GM21447 (cell line): ENCODE measurements around the gene CFAP61.
"Not testable (repeated sequence)": the region's sequence is repeated elsewhere in the genome, so short reads cannot be mapped to it uniquely, and the experiment has no call there.

ENCODE experiments used
- ATAC-seq: cut with Tn5 transposase; IDR thresholded peaks from one replicate; pipeline ENCODE4 v1.9.1; 2021; ENCODE audit not compliant: unreplicated experiment

CFAP61 gene

DNA sequence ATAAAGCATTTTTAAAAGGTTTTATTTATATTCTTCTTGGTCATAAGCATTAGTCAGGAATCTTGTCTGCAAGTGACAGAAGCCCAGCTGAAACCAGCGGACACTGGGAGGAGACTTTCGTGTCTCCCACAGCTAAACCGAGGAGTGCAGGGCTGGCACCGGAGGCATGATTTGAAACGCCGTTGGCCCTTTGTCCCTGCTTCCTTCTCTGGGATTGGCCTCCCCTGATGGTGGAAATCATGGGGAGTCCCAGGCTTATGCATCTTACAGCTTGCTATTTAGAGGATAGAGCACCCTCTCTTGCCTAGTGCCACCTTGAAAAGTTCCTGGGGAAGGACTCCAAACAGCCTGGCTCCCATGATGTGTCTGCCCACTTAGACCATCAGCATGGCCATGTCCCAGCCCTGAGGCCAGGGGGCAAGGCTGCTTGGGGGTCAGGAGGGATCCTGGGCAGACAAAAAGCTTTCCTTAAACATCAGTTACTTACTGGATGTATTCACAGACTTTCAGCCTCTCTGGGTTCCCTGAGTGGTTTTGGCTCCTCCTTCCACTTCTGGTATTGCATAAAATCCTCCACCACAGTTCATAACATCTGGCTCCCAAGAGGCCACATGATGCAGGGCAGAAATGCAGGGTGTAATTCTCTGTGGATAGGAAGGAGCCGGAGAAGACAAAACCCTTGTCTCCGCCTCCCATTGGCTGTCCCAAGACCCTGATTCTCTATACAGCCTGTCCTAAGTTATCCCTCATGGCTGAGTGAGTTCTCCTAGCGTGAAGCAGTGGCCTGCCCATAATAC is 266.2 kb downstream of the CFAP61 start:
- no peak for ATAC-seq

GRCh38 chr20:20321134-20321533 is 268.8 kb downstream of the CFAP61 start:
- ATAC-seq: no peak

GRCh38 chr20:20321917-20322316 is 269.6 kb downstream of the CFAP61 start:
- ATAC-seq: no peak

GRCh38 chr20:20322912-20323311 is 270.6 kb downstream of the CFAP61 start:
- no peak for ATAC-seq

DNA sequence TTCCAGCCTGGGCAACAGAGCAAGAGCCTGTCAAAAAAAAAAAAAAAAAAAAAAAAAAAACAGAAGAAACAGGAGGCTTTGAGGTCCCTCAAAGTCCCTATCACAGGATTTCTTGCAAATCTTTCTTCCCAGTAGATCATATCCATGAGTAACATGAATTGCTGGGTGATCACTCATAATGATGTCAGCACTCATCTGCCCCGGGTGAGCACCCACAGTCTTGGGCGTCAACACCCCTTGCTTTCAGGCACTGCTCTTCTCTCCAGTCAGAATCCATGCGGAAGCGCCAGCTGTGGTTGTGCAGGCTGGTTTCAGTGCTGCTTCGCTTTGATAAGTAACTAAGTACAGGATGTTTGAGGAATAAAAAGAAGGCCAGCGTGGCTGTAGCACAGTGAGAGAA is 275.4 kb downstream of the CFAP61 start:
- ATAC-seq: no peak

DNA sequence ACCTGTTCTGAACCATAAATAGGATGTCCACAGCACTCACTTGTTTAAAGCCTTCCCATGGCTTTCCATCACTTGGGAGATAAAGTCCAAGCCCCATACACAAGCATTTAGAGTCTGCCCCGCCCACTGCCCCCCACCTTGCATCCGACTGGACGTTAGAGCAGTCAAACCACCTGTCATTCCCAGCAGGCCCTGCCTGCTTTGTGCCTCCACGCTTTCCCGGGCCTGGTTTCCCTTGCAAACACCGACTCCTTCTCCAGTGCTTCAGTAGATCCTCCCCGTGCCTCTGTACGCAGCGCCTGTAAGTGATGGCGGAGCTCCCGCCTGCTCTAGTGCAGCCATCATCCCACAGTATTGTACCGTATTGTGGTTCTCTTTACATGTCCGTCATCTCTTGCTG is 277.2 kb downstream of the CFAP61 start:
- no peak for ATAC-seq

DNA sequence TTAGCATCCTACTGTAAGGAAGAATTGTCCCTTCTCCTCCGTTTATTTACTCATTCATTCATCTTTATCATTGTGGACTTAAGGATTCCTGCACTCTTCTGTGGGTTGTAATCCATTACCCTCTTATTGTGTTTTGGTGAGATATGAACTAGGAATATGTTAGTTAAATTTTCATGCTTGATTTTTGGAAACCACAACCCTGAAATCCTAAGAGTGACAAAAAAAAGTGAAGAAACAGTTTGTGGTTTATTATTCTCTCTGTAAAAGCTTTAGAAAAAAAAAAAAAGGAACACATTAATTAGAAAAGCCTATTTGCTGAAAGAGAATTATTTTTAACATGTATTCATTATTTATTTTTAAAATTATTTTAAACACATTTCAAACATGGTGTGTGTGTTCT is 278.8 kb downstream of the CFAP61 start:
- ATAC-seq: no peak

DNA sequence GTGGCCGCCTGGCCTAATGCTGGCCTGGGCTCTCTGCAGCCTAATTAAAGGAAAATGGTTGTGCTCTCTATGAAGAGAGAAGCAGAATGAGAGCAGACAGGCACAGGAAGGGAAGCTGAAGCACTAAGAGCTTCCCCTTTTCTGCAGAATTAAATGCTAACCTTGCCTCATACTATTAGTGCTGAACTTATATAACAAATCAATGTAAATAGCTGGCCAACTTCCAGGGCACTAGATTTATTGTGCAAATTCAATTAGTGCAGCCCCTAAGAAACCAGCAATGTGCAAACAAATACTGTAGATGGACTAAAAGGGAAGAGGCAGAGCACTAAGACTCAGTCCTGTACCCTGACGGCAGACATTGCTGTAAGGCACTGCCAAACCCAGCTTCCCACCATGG is 279.5 kb downstream of the CFAP61 start:
- no peak for ATAC-seq

GRCh38 chr20:20333866-20334265 is 281.5 kb downstream of the CFAP61 start:
- no peak for ATAC-seq

DNA sequence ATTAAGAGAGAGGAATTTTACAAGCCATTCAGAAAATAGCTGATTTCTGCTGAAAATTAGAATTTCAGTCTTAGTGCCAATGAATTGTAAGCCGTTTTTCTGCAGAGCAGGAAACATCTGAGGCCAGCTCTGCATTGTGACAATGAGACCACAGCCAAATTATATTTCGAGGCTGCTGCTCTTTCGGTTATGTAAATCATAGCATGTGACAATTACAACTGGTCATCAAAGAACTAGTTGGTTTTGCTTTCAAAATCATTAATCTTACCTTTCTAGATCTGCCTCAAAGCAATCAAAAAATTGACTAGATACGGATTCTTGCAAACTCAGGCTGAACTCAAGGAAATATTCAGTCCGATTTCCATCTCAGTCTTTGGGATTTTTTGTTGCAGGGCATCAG is 282.2 kb downstream of the CFAP61 start:
- ATAC-seq: peak; percentile 96

- no peak for ATAC-seq
Measured at GRCh38 chr20:20338133-20338730, 285.9 kb downstream of the CFAP61 start.

- no peak for ATAC-seq
Measured at GRCh38 chr20:20340443-20340842, 288.1 kb downstream of the CFAP61 start.

DNA sequence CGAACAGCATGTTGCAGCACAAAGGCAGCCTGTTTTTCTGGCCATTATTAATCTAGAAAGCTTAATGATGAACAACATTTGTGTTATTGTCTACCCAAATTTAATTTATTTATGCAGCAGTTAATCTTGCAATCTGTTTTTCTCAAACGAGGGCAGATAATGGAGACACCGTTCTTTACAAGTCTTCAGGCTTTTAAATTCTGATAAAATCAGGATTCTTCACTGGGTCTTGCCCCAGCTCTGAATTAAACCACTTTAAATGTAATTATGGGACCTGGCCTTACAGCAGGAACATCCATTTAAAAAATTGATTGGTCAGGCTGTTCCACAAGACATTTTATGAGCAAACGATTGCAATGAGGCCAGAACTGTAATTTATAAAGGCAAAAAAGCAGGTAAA is 289.0 kb downstream of the CFAP61 start:
- ATAC-seq: no peak

DNA sequence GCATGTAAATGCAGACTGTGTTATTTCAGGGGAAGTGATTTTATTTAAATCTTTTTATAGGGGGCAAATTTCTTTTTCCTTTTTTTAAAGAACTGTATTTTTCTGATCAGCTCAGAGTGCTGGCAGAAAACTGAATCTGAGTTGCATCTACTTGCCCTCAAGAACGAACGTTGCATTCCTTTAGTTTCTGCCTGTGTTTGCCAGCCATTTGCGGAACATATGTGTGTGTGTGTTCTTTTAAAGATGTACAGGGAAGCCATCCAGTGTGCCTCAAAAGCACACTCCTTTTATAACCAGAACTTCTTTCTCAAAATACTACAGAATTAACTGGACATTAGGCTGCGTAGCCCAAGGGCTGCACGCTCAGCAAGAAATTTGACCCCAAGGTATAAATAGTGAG is 289.7 kb downstream of the CFAP61 start:
- no peak for ATAC-seq

- ATAC-seq: no peak
Measured at GRCh38 chr20:20343932-20344331, 291.6 kb downstream of the CFAP61 start.

DNA sequence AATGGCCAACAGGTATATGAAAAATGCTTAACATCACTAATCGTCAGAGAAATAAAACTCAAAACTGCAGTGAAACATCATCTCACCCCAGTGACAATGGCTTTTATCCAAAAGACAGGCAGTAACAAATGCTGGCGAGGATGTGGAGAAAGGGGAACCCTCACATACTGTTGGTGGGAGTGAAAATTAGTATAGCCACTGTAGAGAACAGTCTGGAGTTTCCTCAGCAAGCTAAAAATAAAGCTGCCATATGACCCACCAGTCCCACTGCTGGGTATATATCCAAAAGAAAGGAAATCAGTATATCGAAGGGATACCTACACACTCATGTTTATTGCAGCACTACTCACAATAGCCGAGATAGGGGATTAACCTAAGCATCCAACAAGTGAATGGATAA is 292.1 kb downstream of the CFAP61 start:
- no peak for ATAC-seq

- no peak for ATAC-seq
Measured at GRCh38 chr20:20353576-20353975, 301.2 kb downstream of the CFAP61 start.

GRCh38 chr20:20355503-20355902 is 303.2 kb downstream of the CFAP61 start:
- not testable (repeated sequence) for ATAC-seq

- ATAC-seq: no peak
Measured at GRCh38 chr20:20358801-20359200, 306.5 kb downstream of the CFAP61 start.

DNA sequence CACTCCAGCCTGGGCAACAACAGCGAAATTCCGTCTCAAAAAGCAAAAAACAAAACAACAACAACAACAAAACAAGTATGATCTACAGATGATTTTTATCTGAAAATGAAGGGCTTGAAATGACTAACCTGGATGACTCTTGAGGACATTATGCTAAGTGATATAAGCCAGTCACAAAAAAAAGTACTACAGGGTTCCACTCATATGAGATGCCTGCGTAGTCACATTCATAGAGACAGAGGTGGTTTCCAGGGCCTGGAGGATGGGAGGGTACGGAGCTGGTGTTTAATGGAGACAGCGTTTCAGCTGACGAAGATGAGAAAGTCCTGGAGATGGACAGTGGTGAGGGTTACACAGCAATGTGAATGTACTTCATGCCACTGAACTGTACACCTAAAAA is 307.3 kb downstream of the CFAP61 start:
- no peak for ATAC-seq

GRCh38 chr20:20360464-20360863 is 308.1 kb downstream of the CFAP61 start:
- peak; percentile 69 for ATAC-seq

DNA sequence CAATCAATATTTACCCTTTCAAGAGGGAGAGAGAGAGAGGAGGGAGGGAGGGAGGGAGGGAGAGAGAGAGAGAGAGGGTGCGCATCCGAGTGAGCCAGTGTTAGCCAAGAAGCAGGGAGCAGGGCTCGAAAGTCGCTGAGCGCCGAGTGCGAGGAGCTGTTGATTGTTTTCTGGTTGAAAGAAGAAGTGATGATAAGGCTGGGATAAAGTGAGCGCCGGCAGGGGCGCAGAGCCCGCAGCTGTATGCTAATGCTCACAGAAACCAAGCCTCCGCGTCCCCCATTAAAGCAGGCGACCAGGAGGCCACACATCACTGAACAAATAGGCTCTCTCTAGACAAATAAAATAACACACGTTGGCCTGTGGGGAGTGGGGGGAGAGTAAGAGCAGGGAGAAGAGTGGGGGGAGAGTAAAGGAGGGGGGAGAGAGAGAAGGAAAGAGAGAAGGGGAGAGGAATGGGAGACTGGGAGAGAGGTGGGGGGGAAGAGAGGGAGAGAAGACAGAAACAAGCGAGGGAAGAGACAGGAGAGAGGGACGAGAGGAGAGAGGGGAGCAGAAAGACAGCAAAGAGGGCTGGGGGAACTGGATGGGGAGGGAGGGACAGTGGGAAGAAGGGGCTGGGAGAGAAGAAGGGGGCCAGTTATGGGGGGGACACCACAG is 310.6 kb downstream of the CFAP61 start:
- no peak for ATAC-seq
